CD14-positive monocyte (primary cell): ENCODE measurements around the gene S100A16. TPM values are rescaled to one million over a fixed set of nuclear protein-coding genes. Genes with fewer than 3 reads are reported as not detected.

Experiments
- DNase-seq, 3 donors: peaks; one replicate each; pipeline ENCODE4 v3.0.0-alpha.2; 2011 to 2022
- H2AFZ ChIP-seq: 2 replicates; pipeline ENCODE4 v1.6.0; 2012; ENCODE audit warnings: mild to moderate bottlenecking, low read depth, low read length, inconsistent platforms; ENCODE audit not compliant: insufficient read depth, poor library complexity, severe bottlenecking
- H3K27ac ChIP-seq, 2 donors: 1 replicate in 1 of 2; 2 replicates in 1 of 2; pipeline ENCODE4 v1.5.1; 2012 to 2013; ENCODE audit warnings: low read length in 2 of 2, control low read depth in 1 of 2, inconsistent platforms in 1 of 2, low read depth in 1 of 2, mild to moderate bottlenecking in 1 of 2
- H3K27me3 ChIP-seq, 2 donors: one replicate each; pipeline versions ENCODE4 v1.6.0 to v1.6.1; 2011 to 2013; ENCODE audit warnings: low read length in 2 of 2; ENCODE audit not compliant: control insufficient read depth in 2 of 2, insufficient read depth in 2 of 2
- H3K36me3 ChIP-seq, 2 donors: replicated peaks in 1 of 2; 1 replicate in 1 of 2; 2 replicates in 1 of 2; pipeline versions ENCODE4 v1.5.1 to v1.6.1; 2012 to 2013; ENCODE audit warnings: low read length in 2 of 2, control low read depth in 1 of 2, inconsistent platforms in 1 of 2, mild to moderate bottlenecking in 1 of 2; ENCODE audit not compliant: insufficient read depth in 2 of 2, control insufficient read depth in 1 of 2
- H3K4me1 ChIP-seq, 2 donors: 1 replicate in 1 of 2; 2 replicates in 1 of 2; pipeline versions ENCODE4 v1.5.1 to v1.6.1; 2012 to 2013; ENCODE audit warnings: low read length in 2 of 2, control low read depth in 1 of 2, inconsistent platforms in 1 of 2, mild to moderate bottlenecking in 1 of 2, moderate library complexity in 1 of 2; ENCODE audit not compliant: insufficient read depth in 2 of 2, control insufficient read depth in 1 of 2
- H3K4me2 ChIP-seq: replicated peaks from 2 replicates; pipeline ENCODE3; 2012; ENCODE audit warnings: low read length, moderate library complexity, mild to moderate bottlenecking; ENCODE audit not compliant: poor library complexity, severe bottlenecking; ENCODE audit errors: extremely low read depth
- H3K4me3 ChIP-seq, 3 experiments: fragments of 200-600 bp in 1 of 3; sonication (generic) in 1 of 3; replicated peaks in 1 of 3; 1 replicate in 2 of 3; 2 replicates in 1 of 3; pipeline ENCODE4 v1.5.1; 2011 to 2013; ENCODE audit warnings: low read length in 3 of 3, mild to moderate bottlenecking in 3 of 3, control low read depth in 2 of 3, low read depth in 2 of 3, inconsistent platforms in 1 of 3, moderate library complexity in 1 of 3
- H3K79me2 ChIP-seq: 2 replicates; pipeline ENCODE4 v1.6.0; 2012; ENCODE audit warnings: mild to moderate bottlenecking, control low read depth, inconsistent platforms, low read length, moderate library complexity; ENCODE audit not compliant: insufficient read depth
- H3K9ac ChIP-seq: 2 replicates; pipeline ENCODE4 v1.6.0; 2017; ENCODE audit warnings: low read length, mild to moderate bottlenecking; ENCODE audit not compliant: insufficient read depth, poor library complexity, severe bottlenecking
- H3K9me3 ChIP-seq, 2 donors: replicated peaks in 1 of 2; 1 replicate in 1 of 2; 2 replicates in 1 of 2; pipeline versions ENCODE4 v1.5.1 to v1.6.1; 2012 to 2013; ENCODE audit warnings: low read length in 2 of 2, control low read depth in 1 of 2; ENCODE audit not compliant: control insufficient read depth in 1 of 2, insufficient read depth in 1 of 2
- H4K20me1 ChIP-seq: 2 replicates; pipeline ENCODE4 v1.6.0; 2012; ENCODE audit warnings: mild to moderate bottlenecking, low read length, control low read depth, moderate library complexity; ENCODE audit not compliant: insufficient read depth
- H3K27ac Mint-ChIP-seq, 7 donors: one replicate each; pipeline ENCODE4 v1.8.0; 2020; ENCODE audit warnings: mild to moderate bottlenecking in 7 of 7, mixed read lengths in 7 of 7, moderate library complexity in 6 of 7, inconsistent platforms in 2 of 7
- H3K27me3 Mint-ChIP-seq, 3 donors: one replicate each; pipeline ENCODE4 v1.8.0; 2021 to 2022; ENCODE audit warnings: low read depth in 3 of 3, mild to moderate bottlenecking in 3 of 3, mixed read lengths in 3 of 3, moderate library complexity in 3 of 3, inconsistent platforms in 1 of 3
- H3K36me3 Mint-ChIP-seq, 2 donors: one replicate each; pipeline ENCODE4 v1.8.0; 2020; ENCODE audit warnings: mixed read lengths in 2 of 2, inconsistent platforms in 1 of 2, mild to moderate bottlenecking in 1 of 2
- H3K4me1 Mint-ChIP-seq: one replicate; pipeline ENCODE4 v1.8.0; 2020; ENCODE audit warnings: mild to moderate bottlenecking, mixed read lengths
- H3K4me3 Mint-ChIP-seq, 2 donors: one replicate each; pipeline ENCODE4 v1.8.0; 2020; ENCODE audit warnings: mild to moderate bottlenecking in 2 of 2, mixed read lengths in 2 of 2, moderate library complexity in 1 of 2
- H3K9me3 Mint-ChIP-seq, 7 donors: one replicate each; pipeline ENCODE4 v1.8.0; 2020 to 2022; ENCODE audit warnings: mixed read lengths in 7 of 7, mild to moderate bottlenecking in 6 of 7, moderate library complexity in 6 of 7, inconsistent platforms in 2 of 7
- CTCF ChIP-seq: fragments of 200-600 bp; IDR thresholded peaks from one replicate; pipeline ENCODE4 v1.8.0; 2022; ENCODE audit warnings: antibody characterized with exemption, mild to moderate bottlenecking
- WGBS: methylation state at CpG from one replicate; pipeline ENCODE4 v1.1.5; 2013; ENCODE audit warnings: missing lambda C conversion rate; ENCODE audit not compliant: insufficient coverage; 5-methylcytosine and 5-hydroxymethylcytosine counted together
- intact Hi-C, 2 donors: fragments of 100-400 bp; cut with micrococcal nuclease; formaldehyde crosslinking; loops; one replicate each; pipeline versions ENCODE4 v1.15.0 to v1.15.1; 2023
- polyA plus RNA-seq, 3 donors: library from polyadenylated mRNA; depleted of rRNA in 1 of 3; unstranded in 2 of 3; stranded (reverse) in 1 of 3; fragments of 300-500 nt in 2 of 3; fragments of >200 nt in 1 of 3; fragmentation: Illumina TruSeq in 2 of 3; gene quantifications; 1 replicate in 2 of 3; 2 replicates in 1 of 3; pipeline ENCODE4 v1.2.3, GENCODE V29; 2012 to 2021

Gene S100A16
- polyA plus RNA-seq, 3 donors, result not detected

- no peak overlapping the region for H3K9ac ChIP-seq
- Mint-ChIP-seq H3K27me3 (peaks cover 0 to 2% (median 2%) of the 10 kb centered on the region in 3 donors), H3K9me3 (peaks cover 0 to 2% (median 0%) of the 10 kb centered on the region in 7 donors), H3K27ac (peak overlapping the region; percentile 14 to 91 (median 83)), H3K4me3 (peak overlapping the region in 1 of 2 donors; percentile 72), H3K4me1 (peaks cover 46% of the 10 kb centered on the region), H3K36me3 (peaks cover 41 to 44% of the 10 kb centered on the region in 2 donors)
- no peaks in the 10 kb centered on the region for H3K27me3 ChIP-seq
- no peak for TF ChIP-seq CTCF
- WGBS, result 90% methylated on average over 2 of the region's 2 CpGs
- peaks cover 31% of the 10 kb centered on the region for H4K20me1 ChIP-seq
- peak overlapping the region; percentile 72 for H3K4me2 ChIP-seq
- no peaks in the 10 kb centered on the region for H3K9me3 ChIP-seq
- intact Hi-C loops, result no loop called here
- H3K4me1 ChIP-seq, result peaks cover 29 to 35% of the 10 kb centered on the region in 2 donors
- H3K4me3 ChIP-seq, result peak overlapping the region in 1 of 3 experiments; percentile 64
- H3K27ac ChIP-seq, result peak overlapping the region; percentile 53 to 78
- H3K36me3 ChIP-seq, result peaks cover 34 to 41% of the 10 kb centered on the region in 2 donors
- H2AFZ ChIP-seq, result no peak overlapping the region
- DNase-seq, result no peak
- peaks cover 36% of the 10 kb centered on the region for H3K79me2 ChIP-seq
Measured at GRCh38 chr1:153647346-153647714, 34.4 kb upstream of the S100A16 start.

GRCh38 chr1:153646672-153647345 is 33.9 kb upstream of the S100A16 start:
- Mint-ChIP-seq H3K36me3 (peaks cover 46 to 49% of the 10 kb centered on the region in 2 donors), H3K27me3 (peaks cover 0 to 2% (median 2%) of the 10 kb centered on the region in 3 donors), H3K4me1 (peaks cover 46% of the 10 kb centered on the region), H3K4me3 (peak overlapping the region; percentile 6 to 72), H3K9me3 (peaks cover 0 to 2% (median 0%) of the 10 kb centered on the region in 7 donors), H3K27ac (peak overlapping the region; percentile 73 to 91 (median 83))
- H3K9me3 ChIP-seq, result no peaks in the 10 kb centered on the region
- DNase-seq, result peak; percentile 54 to 73 (median 68)
- H3K27ac ChIP-seq, result peak overlapping the region; percentile 53 to 78
- H4K20me1 ChIP-seq, result peaks cover 37% of the 10 kb centered on the region
- H3K36me3 ChIP-seq, result peaks cover 40 to 46% of the 10 kb centered on the region in 2 donors
- no peak for TF ChIP-seq CTCF
- H3K4me1 ChIP-seq, result peaks cover 29 to 35% of the 10 kb centered on the region in 2 donors
- WGBS, result no CpG with 5 or more reads among the region's 5 CpGs
- no peak overlapping the region for H2AFZ ChIP-seq
- peaks cover 40% of the 10 kb centered on the region for H3K79me2 ChIP-seq
- no peaks in the 10 kb centered on the region for H3K27me3 ChIP-seq
- intact Hi-C loops, result no loop called here
- H3K4me3 ChIP-seq, result peak overlapping the region in 1 of 3 experiments; percentile 64
- H3K9ac ChIP-seq, result no peak overlapping the region
- peak overlapping the region; percentile 72 for H3K4me2 ChIP-seq
